Keratinocyte (primary cell): Measurements from ENCODE around the gene LOXHD1. TPM values are rescaled to one million over a fixed set of nuclear protein-coding genes. Genes with fewer than 3 reads are reported as not detected.

Experiments
- DNase-seq: peaks from one replicate; pipeline ENCODE4 v3.0.0-alpha.2; 2011; ENCODE audit warnings: low read depth, missing footprints, low spot score
- FAIRE-seq: peaks from 2 replicates; lab custom pipeline; 2011; peaks lifted over from hg19 to GRCh38; lab: Jason Lieb, UNC
- H2AFZ ChIP-seq: 2 replicates; pipeline ENCODE4 v1.6.0; 2012; ENCODE audit warnings: low read length, control low read depth, inconsistent platforms; ENCODE audit not compliant: control insufficient read depth
- H3K27ac ChIP-seq: 2 replicates; pipeline ENCODE4 v1.5.1; 2011; ENCODE audit warnings: low read length; ENCODE audit not compliant: control insufficient read depth, insufficient read depth
- H3K27me3 ChIP-seq: 3 replicates; pipeline ENCODE4 v1.6.0; 2011; ENCODE audit warnings: low read length; ENCODE audit not compliant: control insufficient read depth, insufficient read depth; ENCODE audit errors: extremely low read depth
- H3K36me3 ChIP-seq, 2 experiments: 2 replicates in 1 of 2; 3 replicates in 1 of 2; pipeline ENCODE4 v1.5.1; 2011; ENCODE audit warnings: low read length in 2 of 2, mild to moderate bottlenecking in 1 of 2; ENCODE audit not compliant: control insufficient read depth in 2 of 2, insufficient read depth in 2 of 2; ENCODE audit errors: extremely low read depth in 1 of 2
- H3K4me1 ChIP-seq: 3 replicates; pipeline ENCODE4 v1.5.1; 2011; ENCODE audit warnings: low read length; ENCODE audit not compliant: control insufficient read depth, insufficient read depth; ENCODE audit errors: extremely low read depth
- H3K4me2 ChIP-seq: 3 replicates; pipeline ENCODE4 v1.6.0; 2011; ENCODE audit warnings: low read depth, low read length; ENCODE audit not compliant: control insufficient read depth, insufficient read depth; ENCODE audit errors: extremely low read depth
- H3K4me3 ChIP-seq, 3 experiments: fragments of 200-600 bp in 1 of 3; sonication (generic) in 1 of 3; 2 replicates in 2 of 3; 3 replicates in 1 of 3; pipeline ENCODE4 v1.5.1; 2011 to 2016; ENCODE audit warnings: low read length in 3 of 3, mild to moderate bottlenecking in 3 of 3, control low read depth in 2 of 3, inconsistent platforms in 1 of 3, low read depth in 1 of 3, mixed read lengths in 1 of 3, mixed run types in 1 of 3, moderate library complexity in 1 of 3; ENCODE audit not compliant: control insufficient read depth in 2 of 3, insufficient read depth in 2 of 3; ENCODE audit errors: extremely low read depth in 1 of 3
- H3K79me2 ChIP-seq: 2 replicates; pipeline ENCODE4 v1.6.0; 2012; ENCODE audit warnings: low read length; ENCODE audit not compliant: control insufficient read depth, insufficient read depth
- H3K9ac ChIP-seq: 3 replicates; pipeline ENCODE4 v1.6.0; 2011; ENCODE audit warnings: low read length; ENCODE audit not compliant: control insufficient read depth, insufficient read depth; ENCODE audit errors: extremely low read depth
- H3K9me1 ChIP-seq: 3 replicates; pipeline ENCODE4 v1.6.0; 2011; ENCODE audit warnings: low read length; ENCODE audit not compliant: control insufficient read depth, insufficient read depth; ENCODE audit errors: extremely low read depth
- H3K9me3 ChIP-seq: 2 replicates; pipeline ENCODE4 v1.5.1; 2012; ENCODE audit warnings: low read depth, low read length; ENCODE audit not compliant: control insufficient read depth
- H4K20me1 ChIP-seq: 3 replicates; pipeline ENCODE4 v1.6.0; 2011; ENCODE audit warnings: low read length; ENCODE audit not compliant: control insufficient read depth, insufficient read depth; ENCODE audit errors: extremely low read depth
- EZH2 ChIP-seq: IDR thresholded peaks from one replicate; pipeline ENCODE4 v1.6.1; 2012; ENCODE audit warnings: inconsistent platforms, mild to moderate bottlenecking, low read length, moderate library complexity
- dilution Hi-C: fragments of 300-500 bp; cut with MboI; formaldehyde crosslinking; loops from one replicate; pipeline ENCODE4 v1.7.0; 2020; ENCODE audit warnings: low sequenced_read_pairs; ENCODE audit not compliant: extremely low pct_ligation_motif_present
- polyA plus RNA-seq, 5 experiments: library from polyadenylated mRNA; depleted of rRNA in 3 of 5; stranded (reverse) in 3 of 5; stranded (forward) in 1 of 5; unstranded in 1 of 5; fragments of >200 nt; gene quantifications; 1 replicate in 1 of 5; 2 replicates in 3 of 5; 3 replicates in 1 of 5; pipeline versions ENCODE4 v1.2.1 to v1.2.3, GENCODE V29; 2011 to 2012; ENCODE audit warnings: missing spikeins in 2 of 5, low read depth in 1 of 5, low replicate concordance in 1 of 5
- TF ChIP-seq, protein P1 (sequence below), 3 experiments: IDR thresholded peaks in 1 of 3; conservative IDR thresholded peaks in 1 of 3; optimal IDR thresholded peaks in 1 of 3; 2 replicates in 2 of 3; 3 replicates in 1 of 3; pipeline versions ENCODE3 to v1.5.1; 2011; ENCODE audit warnings: low read length in 3 of 3, mild to moderate bottlenecking in 3 of 3, moderate library complexity in 2 of 3, control low read depth in 1 of 3, inconsistent platforms in 1 of 3; ENCODE audit not compliant: insufficient read depth in 2 of 3; ENCODE audit errors: extremely low read depth in 1 of 3

LOXHD1 gene
- polyA plus RNA-seq, 1 donor (not counting 4 experiments of a cell fraction or from before 2014, with no cell fraction given) = not detected

DNA sequence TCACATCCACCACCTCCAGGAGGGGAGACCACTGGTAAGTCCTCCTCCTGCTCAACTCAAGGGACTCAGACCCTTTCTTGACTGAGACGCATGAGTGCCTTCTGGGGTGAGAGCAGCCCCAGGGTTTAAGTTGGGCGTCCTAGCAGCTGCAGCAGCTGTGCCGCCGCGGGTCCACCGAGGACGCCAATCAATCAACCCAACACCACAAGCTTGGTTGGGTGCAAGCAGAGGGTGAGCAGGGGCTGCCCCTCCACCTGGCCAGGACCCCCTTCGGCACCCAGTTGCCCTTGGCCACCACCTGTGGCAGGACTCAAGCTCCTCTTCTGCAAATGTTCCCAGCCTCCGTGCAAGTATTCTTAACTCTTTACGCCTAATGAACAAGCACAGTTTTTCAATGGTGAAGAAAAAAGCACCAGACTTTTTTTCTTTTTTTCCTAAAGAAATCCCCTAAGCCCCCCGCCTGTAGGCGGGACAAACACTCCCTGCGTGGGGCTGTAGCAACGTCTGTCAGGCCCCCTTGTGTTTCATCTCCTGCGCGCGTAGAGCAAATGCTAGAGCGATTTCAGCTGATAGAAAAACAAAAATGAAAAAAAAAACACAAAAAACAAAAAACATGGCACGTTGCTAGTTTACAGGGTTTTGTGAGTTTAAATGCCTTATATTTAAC lies 197.1 kb downstream of the LOXHD1 start:
- dilution Hi-C loops = no loop called here
- DNase-seq (no peak), FAIRE-seq (no peak)
- H3K79me2 ChIP-seq = no peaks in the 10 kb centered on the region
- H2AFZ ChIP-seq = no peak overlapping the region
- H3K9me3 ChIP-seq = no peaks in the 10 kb centered on the region
- H3K4me2 ChIP-seq = no peak overlapping the region
- TF ChIP-seq, protein P1, sequence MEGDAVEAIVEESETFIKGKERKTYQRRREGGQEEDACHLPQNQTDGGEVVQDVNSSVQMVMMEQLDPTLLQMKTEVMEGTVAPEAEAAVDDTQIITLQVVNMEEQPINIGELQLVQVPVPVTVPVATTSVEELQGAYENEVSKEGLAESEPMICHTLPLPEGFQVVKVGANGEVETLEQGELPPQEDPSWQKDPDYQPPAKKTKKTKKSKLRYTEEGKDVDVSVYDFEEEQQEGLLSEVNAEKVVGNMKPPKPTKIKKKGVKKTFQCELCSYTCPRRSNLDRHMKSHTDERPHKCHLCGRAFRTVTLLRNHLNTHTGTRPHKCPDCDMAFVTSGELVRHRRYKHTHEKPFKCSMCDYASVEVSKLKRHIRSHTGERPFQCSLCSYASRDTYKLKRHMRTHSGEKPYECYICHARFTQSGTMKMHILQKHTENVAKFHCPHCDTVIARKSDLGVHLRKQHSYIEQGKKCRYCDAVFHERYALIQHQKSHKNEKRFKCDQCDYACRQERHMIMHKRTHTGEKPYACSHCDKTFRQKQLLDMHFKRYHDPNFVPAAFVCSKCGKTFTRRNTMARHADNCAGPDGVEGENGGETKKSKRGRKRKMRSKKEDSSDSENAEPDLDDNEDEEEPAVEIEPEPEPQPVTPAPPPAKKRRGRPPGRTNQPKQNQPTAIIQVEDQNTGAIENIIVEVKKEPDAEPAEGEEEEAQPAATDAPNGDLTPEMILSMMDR (optimal IDR thresholded peaks at IDR 0.05 in 1 of 3, IDR thresholded peaks at IDR 0.05 in 1 of 3, conservative IDR thresholded peaks at IDR 0.05 in 1 of 3; ENCODE audit: extremely low read depth in 1 of 3, insufficient read depth in 2 of 3, low read length in 3 of 3) = no peak
- no peak for TF ChIP-seq EZH2
- H3K36me3 ChIP-seq = no peaks in the 10 kb centered on the region
- no peak overlapping the region for H3K4me3 ChIP-seq
- H3K9ac ChIP-seq = no peak overlapping the region
- H4K20me1 ChIP-seq = no peaks in the 10 kb centered on the region
- no peak overlapping the region for H3K27ac ChIP-seq
- H3K9me1 ChIP-seq = no peaks in the 10 kb centered on the region
- no peaks in the 10 kb centered on the region for H3K4me1 ChIP-seq
- no peaks in the 10 kb centered on the region for H3K27me3 ChIP-seq

DNA sequence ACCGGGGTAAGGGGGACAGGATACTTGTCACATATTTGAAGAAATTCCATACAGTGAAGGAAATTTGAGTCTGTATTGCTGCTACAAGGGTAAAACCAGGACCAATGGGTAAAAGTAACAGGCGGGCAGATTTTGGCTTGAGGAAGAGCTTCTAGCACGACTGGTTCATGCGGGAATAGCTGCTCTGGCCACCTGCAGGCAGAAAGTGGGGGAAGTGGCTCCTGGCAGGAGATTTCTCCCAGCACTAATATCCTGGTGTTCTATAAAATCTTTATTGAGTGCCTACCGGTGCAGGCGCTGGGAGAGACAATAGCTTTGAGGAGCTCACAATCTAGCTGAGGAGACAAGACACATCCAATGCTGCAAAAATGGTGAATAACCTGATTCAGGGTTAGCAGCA lies 198.5 kb downstream of the LOXHD1 start:
- no peaks in the 10 kb centered on the region for H3K9me3 ChIP-seq
- no peaks in the 10 kb centered on the region for H3K79me2 ChIP-seq
- no peaks in the 10 kb centered on the region for H3K36me3 ChIP-seq
- dilution Hi-C loops = no loop called here
- no peak for FAIRE-seq
- no peak overlapping the region for H2AFZ ChIP-seq
- H3K4me3 ChIP-seq = no peak overlapping the region
- H3K9me1 ChIP-seq = no peaks in the 10 kb centered on the region
- no peak overlapping the region for H3K4me2 ChIP-seq
- TF ChIP-seq, protein P1 (optimal IDR thresholded peaks at IDR 0.05 in 1 of 3, IDR thresholded peaks at IDR 0.05 in 1 of 3, conservative IDR thresholded peaks at IDR 0.05 in 1 of 3; ENCODE audit: extremely low read depth in 1 of 3, insufficient read depth in 2 of 3, low read length in 3 of 3) = no peak
- TF ChIP-seq EZH2 = no peak
- H4K20me1 ChIP-seq = no peaks in the 10 kb centered on the region
- H3K4me1 ChIP-seq = no peaks in the 10 kb centered on the region
- H3K27ac ChIP-seq = no peak overlapping the region
- no peak for DNase-seq
- no peak overlapping the region for H3K9ac ChIP-seq
- no peaks in the 10 kb centered on the region for H3K27me3 ChIP-seq
